Mucosa of stomach (tissue), 1 donor: ENCODE results near the gene NDUFV2.
A peak's percentile ranks its signal among the peaks of the same experiment; 100 is the strongest.

ENCODE experiments used
- H3K27me3 ChIP-seq: one replicate; pipeline ENCODE4 v1.7.0; 2013; ENCODE audit warnings: mild to moderate bottlenecking, low read length; ENCODE audit not compliant: control insufficient read depth, insufficient read depth
- H3K36me3 ChIP-seq: one replicate; pipeline ENCODE4 v1.7.0; 2013; ENCODE audit warnings: low read length; ENCODE audit not compliant: control insufficient read depth, insufficient read depth
- H3K4me1 ChIP-seq: one replicate; pipeline ENCODE4 v1.7.0; 2013; ENCODE audit warnings: mild to moderate bottlenecking, low read length; ENCODE audit not compliant: control insufficient read depth, insufficient read depth
- H3K4me3 ChIP-seq: one replicate; pipeline ENCODE4 v1.7.0; 2013; ENCODE audit warnings: low read length
- H3K9ac ChIP-seq: one replicate; pipeline ENCODE4 v1.7.0; 2013; ENCODE audit warnings: mild to moderate bottlenecking, low read length, moderate library complexity
- H3K9me3 ChIP-seq: one replicate; pipeline ENCODE4 v1.7.0; 2013; ENCODE audit warnings: mild to moderate bottlenecking, low read length, moderate library complexity; ENCODE audit not compliant: control insufficient read depth
- donor health status: Pancreatic carcinoma.

The NDUFV2 gene

DNA sequence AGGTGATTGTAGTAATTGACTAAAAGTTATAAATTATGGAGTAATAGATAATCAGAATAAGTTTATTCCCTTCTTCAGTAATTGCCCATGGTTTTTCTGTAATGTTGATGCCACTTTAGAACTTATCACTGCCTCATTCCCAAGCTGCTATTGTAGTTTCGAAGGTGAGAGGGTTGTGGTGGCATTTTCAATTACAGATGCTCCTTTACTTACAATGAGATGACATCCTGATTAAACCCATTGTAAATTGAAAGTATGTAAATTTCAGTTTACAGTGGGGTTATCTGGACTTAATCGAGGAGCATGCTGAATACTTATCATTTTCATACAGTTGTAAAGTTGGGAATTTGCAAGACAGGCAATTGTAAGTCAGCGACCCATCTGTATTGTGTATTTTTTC, 2.9 kb downstream of the NDUFV2 start:
- no peaks in the 10 kb centered on the region for H3K27me3 ChIP-seq
- H3K4me3 ChIP-seq = peak overlapping the region; percentile 14
- no peak overlapping the region for H3K9ac ChIP-seq
- no peaks in the 10 kb centered on the region for H3K9me3 ChIP-seq
- H3K4me1 ChIP-seq = peaks cover 49% of the 10 kb centered on the region
- no peaks in the 10 kb centered on the region for H3K36me3 ChIP-seq

DNA sequence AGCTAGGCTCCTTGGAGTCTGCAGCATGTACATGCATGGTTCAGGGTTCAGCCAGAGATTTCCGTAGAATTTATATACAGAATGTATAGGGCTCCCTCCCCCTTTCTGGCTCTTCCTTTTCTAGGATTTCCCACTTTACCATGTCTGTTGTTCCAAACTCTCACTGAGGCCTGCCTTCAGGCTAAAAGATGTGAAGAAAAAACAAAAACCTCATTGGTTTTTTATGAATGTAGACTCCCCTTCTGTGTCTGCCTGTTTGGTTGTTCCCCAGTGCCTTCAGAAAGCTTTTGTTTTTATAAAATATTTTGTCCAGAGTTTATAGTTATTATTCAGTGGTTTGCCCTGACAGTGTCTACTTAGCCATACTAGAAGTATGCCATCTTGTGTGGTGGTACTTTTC, 3.6 kb downstream of the NDUFV2 start:
- H3K4me1 ChIP-seq = peaks cover 55% of the 10 kb centered on the region

DNA sequence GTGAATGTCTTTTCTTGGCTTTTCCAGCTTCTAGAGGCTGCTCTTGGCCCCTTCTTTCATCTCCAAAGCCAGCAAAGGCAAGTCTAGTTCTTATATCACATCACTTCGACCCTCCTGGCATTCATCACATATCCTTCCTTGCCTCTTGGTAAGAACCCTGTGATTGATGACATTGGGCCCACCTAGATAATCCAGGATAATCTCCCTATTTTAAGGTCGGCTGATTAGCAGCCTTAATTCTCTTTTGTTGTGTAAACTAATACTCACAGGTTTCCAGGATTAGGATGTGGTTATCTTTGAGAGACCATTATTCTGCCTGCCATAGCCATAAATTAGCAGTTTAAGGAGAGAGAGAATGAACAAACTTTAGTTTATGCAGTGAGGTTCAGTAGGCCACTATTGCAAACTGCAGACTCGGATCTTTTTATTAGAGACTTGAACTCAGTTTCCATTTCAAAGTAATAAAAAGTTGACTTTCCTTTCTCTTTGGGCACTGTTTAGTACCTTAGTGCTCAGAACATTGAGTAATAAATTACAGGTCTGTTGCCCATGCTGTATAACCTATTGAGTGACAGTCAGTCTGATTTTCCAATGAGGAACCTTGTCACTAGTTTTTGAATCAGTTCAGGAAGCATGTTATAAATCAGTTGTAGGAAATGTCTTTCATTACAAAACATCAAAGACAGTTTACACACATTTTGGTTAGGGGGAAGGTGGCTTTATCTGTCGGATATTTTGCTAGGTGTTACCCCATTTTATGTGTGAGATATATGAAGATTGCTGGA, 4.5 kb downstream of the NDUFV2 start:
- Histone ChIP-seq H3K27me3 (no peaks in the 10 kb centered on the region), H3K9ac (no peak overlapping the region), H3K9me3 (no peaks in the 10 kb centered on the region), H3K36me3 (no peaks in the 10 kb centered on the region), H3K4me3 (no peak overlapping the region), H3K4me1 (peaks cover 53% of the 10 kb centered on the region)

More for the DNA sequence above, 3.6 kb downstream of the NDUFV2 start:
- H3K36me3 ChIP-seq = no peaks in the 10 kb centered on the region
- no peaks in the 10 kb centered on the region for H3K27me3 ChIP-seq
- no peaks in the 10 kb centered on the region for H3K9me3 ChIP-seq
- H3K4me3 ChIP-seq = no peak overlapping the region
- no peak overlapping the region for H3K9ac ChIP-seq

DNA sequence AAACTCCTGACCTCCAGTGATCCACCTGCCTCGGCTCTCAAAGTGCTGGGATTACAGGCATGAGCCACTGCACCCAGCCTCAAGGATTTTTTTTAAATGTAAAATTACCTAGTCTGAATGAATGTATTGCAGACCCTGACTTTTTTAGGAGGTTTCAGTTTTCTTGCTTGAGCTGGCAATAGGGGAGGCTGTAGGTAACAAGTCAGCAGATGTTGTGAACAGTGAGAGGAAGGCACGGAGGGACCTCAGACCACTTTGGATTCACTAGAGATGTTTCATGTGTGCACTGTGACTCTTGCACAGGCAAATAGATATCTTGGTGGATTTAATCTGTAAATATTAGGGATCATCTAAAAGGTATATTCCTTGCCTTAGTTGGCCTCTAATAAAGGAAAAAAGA, 6.4 kb downstream of the NDUFV2 start:
- Histone ChIP-seq H3K4me1 (peaks cover 63% of the 10 kb centered on the region), H3K9ac (no peak overlapping the region), H3K27me3 (no peaks in the 10 kb centered on the region), H3K36me3 (no peaks in the 10 kb centered on the region), H3K4me3 (no peak overlapping the region), H3K9me3 (no peaks in the 10 kb centered on the region)

DNA sequence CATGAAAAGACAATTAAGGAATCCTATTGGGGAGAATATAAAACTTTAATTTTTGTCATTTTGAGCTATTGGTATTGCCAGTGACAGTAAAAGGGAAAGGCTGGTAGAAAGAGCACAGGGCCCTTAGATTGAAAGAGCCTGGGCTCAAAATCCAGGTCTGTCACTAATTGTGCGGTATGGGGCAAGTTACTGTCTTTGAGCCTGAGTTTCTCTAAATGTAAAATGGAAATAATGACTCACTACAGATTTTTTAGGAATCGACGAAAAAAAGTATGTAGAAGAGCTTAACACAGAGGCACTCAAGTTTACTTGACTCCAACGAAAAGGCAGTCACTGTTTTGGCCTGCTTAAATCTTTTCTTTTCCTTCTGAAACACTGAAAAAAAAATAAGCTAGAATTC, 7.0 kb downstream of the NDUFV2 start:
- H3K9me3 ChIP-seq = no peaks in the 10 kb centered on the region
- H3K4me3 ChIP-seq = no peak overlapping the region
- no peak overlapping the region for H3K9ac ChIP-seq
- peaks cover 64% of the 10 kb centered on the region for H3K4me1 ChIP-seq
- no peaks in the 10 kb centered on the region for H3K36me3 ChIP-seq
- no peaks in the 10 kb centered on the region for H3K27me3 ChIP-seq

DNA sequence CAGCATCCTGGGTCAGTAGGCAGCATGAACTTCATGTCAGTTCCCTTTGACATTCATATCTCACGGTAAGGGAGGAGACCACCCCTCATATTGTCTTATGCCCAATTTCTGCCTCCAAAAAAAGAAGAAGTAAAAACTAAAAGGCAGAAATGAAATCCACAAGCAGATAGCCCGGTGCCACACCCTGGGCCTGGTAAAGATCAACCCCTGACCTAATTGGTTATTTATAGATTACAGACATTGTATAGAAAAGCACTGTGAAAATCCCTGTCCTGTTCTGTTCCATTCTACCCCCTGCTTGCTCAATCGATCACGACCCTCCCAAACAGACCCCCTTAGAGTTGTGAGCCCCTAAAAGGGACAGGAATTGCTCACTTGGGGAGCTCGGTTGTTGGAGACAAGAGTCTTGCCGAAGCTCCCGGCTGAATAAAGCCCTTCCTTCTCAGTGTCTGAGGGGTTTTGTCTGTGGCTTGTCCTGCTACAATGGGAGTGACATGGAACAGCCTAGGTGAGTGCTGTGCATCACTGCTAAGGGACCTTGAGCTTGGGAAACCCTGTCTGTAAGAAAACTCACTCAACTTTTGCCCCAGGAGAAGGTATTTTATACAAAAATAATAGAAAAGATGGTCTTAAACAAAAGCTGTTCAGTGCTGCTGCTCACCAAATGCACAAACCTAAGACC, 11.1 kb downstream of the NDUFV2 start:
- H3K4me3 ChIP-seq = no peak overlapping the region
- H3K27me3 ChIP-seq = no peaks in the 10 kb centered on the region
- no peaks in the 10 kb centered on the region for H3K9me3 ChIP-seq
- H3K4me1 ChIP-seq = peaks cover 54% of the 10 kb centered on the region
- H3K9ac ChIP-seq = no peak overlapping the region
- no peaks in the 10 kb centered on the region for H3K36me3 ChIP-seq

DNA sequence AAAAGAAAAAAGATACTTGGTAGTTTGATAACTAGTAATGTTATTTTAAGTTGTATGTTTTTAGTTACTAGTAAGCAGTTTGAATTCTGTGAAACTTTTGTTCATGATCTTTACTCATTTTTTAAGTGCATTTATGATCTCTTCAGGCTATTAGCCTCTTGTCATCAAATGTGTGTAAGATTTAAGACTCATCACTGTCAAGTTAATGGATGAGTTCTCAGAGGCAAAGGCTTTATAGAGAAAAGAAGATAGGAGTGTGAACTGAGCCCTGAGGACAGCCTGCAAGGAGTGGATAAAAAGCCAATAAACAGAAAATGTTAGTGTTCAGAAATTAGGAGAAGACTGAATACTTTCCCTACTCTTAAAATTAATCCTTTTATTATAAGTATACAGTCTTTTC, 13.5 kb downstream of the NDUFV2 start:
- Histone ChIP-seq H3K9me3 (no peaks in the 10 kb centered on the region), H3K9ac (no peak overlapping the region), H3K4me3 (no peak overlapping the region), H3K27me3 (no peaks in the 10 kb centered on the region), H3K36me3 (no peaks in the 10 kb centered on the region), H3K4me1 (peaks cover 35% of the 10 kb centered on the region)

DNA sequence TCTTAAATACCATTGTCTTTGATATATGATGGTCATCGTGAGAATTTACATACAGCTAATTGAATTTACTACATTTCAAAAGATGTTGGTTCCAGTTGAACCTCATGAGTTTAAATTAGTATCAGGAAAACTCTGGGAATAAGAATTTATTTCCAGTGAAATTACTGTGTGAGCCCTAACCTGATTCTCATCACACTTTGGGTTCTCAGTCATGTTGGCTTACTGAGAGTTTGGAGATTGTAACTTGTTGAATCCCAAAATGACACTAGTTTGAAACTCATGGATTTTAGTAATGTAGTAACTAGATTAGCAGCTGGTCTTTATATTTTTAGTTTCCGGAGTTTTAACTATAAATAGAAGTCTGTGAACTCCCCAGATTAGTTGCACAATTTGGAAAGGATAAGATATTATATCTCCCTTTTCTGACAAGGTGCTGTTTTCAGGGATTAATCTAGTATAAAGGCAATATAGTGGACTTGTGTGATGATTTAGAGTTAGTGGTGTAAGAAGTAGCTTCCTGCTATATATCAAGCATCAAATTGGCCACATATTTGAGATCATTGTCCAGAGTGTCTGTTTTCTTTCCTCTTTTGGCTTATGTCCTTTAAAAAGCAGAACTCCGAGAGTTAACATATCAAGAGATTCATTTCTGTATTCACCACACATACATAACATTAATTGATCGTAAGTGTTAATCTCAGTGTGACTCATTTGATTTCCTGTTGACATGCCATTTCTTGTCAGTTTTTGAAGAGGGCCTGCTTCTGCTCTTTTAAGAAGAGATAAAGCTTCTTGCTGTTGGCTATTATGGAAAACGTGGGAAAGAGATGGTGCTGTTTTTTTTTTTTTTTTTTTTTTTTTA, 15.7 kb downstream of the NDUFV2 start:
- Histone ChIP-seq H3K9me3 (no peaks in the 10 kb centered on the region), H3K9ac (no peak overlapping the region), H3K4me3 (no peak overlapping the region), H3K27me3 (no peaks in the 10 kb centered on the region), H3K36me3 (no peaks in the 10 kb centered on the region), H3K4me1 (peaks cover 28% of the 10 kb centered on the region)

DNA sequence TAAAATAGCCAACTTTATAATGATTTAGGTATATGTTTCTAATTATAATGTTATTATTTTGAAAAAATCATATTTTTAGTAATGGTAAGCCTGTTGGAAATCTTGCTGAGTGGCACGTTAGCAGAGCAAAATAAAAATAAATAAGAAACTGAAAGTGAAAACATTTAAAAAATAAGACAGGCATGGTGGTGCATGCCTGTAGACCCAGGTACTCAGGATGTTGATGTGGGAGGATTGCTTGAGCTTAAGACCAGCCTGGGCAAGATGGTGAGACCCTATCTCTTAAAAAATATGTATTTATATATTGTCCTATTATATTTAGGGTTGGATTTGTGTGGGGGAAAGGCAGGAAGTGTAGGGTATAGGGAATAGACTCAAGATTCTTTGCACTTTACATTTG, 18.3 kb downstream of the NDUFV2 start:
- no peak overlapping the region for H3K4me3 ChIP-seq
- H3K9me3 ChIP-seq = no peaks in the 10 kb centered on the region
- H3K4me1 ChIP-seq = peaks cover 20% of the 10 kb centered on the region
- H3K36me3 ChIP-seq = no peaks in the 10 kb centered on the region
- no peaks in the 10 kb centered on the region for H3K27me3 ChIP-seq
- no peak overlapping the region for H3K9ac ChIP-seq

DNA sequence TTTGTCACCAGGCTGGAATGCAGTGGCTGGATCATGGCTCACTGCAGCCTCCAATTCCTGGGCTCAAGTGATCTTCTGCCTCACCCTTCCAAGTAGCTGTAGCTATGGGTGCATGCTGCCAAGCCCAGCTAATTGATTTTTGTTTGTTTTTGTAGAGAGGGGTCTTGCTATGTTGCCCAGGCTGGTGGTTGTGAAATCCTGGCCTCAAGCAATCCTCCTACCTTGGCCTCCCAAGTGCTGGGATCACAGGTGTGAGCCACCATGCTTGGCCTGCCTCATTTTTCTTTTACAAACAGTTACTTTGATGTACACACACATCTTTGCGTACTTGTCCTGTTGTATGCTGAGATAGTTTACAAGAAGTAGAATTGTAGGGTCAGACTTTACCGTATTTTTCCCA, 21.0 kb downstream of the NDUFV2 start:
- Histone ChIP-seq H3K9me3 (no peaks in the 10 kb centered on the region), H3K4me1 (peaks cover under 1% of the 10 kb centered on the region), H3K9ac (no peak overlapping the region), H3K36me3 (peaks cover 7% of the 10 kb centered on the region), H3K27me3 (no peaks in the 10 kb centered on the region), H3K4me3 (no peak overlapping the region)

DNA sequence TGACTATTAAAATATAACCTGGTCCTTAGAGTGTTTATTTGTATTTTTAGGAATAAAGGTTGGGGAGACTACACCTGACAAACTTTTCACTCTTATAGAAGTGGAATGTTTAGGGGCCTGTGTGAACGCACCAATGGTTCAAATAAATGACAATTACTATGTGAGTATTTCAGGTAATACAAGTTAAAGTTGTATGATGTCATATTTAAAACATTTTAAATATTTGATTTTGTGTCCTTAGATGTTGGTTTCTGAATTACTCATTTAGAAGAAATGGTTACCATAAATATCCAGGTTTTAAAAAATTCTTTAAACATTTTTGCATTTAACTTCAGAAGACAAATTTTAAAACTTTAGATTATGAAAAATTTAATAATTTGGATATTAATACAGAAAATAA, 22.3 kb downstream of the NDUFV2 start:
- H3K4me1 ChIP-seq = no peaks in the 10 kb centered on the region
- no peak overlapping the region for H3K4me3 ChIP-seq
- no peak overlapping the region for H3K9ac ChIP-seq
- H3K9me3 ChIP-seq = no peaks in the 10 kb centered on the region
- H3K27me3 ChIP-seq = no peaks in the 10 kb centered on the region
- peaks cover 7% of the 10 kb centered on the region for H3K36me3 ChIP-seq

DNA sequence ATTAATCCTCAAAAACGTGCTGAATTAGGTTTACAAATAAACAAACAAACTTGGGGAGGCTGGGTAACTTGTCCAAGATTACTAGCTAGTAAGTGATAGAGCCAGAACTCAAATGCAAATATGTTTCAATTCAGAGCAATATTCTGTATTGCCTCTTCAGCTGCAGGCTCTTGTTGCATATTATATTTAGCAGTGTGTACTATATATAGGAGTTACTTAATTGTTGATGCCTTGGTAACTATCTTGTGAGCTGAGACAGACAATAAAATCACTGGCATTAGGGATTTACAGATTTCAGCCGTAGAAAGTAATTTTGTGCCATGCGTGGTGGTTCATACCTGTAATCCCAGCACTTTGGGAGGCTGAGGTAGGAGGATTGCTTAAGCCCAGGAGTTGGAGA, 23.8 kb downstream of the NDUFV2 start:
- no peak overlapping the region for H3K4me3 ChIP-seq
- H3K27me3 ChIP-seq = no peaks in the 10 kb centered on the region
- H3K9me3 ChIP-seq = no peaks in the 10 kb centered on the region
- peaks cover 7% of the 10 kb centered on the region for H3K36me3 ChIP-seq
- H3K9ac ChIP-seq = no peak overlapping the region
- no peaks in the 10 kb centered on the region for H3K4me1 ChIP-seq
